GM23338 (cell line): ENCODE measurements around the gene MAN2C1. TPM values are rescaled to one million over a fixed set of nuclear protein-coding genes. Genes with fewer than 3 reads are reported as not detected.

Experiments used
- ATAC-seq: fragments of 200-7000 bp; cut with Tn5 transposase; 3 replicates; pipeline ENCODE4 v1.9.1; 2020
- DNase-seq: peaks from one replicate; pipeline ENCODE4 v3.0.0-alpha.2; 2015; ENCODE audit warnings: low spot score
- H2AFZ ChIP-seq: fragments of 200-600 bp; sonication (generic); 2 replicates; pipeline ENCODE4 v1.8.0; 2016; ENCODE audit warnings: antibody characterized with exemption, mild to moderate bottlenecking, moderate library complexity
- H3F3A ChIP-seq: fragments of 200-600 bp; sonication (generic); replicated peaks from 2 replicates; pipeline ENCODE4 v1.8.0; 2017; ENCODE audit warnings: antibody characterized with exemption, mixed run types, low read depth
- H3K27ac ChIP-seq: fragments of 200-600 bp; sonication (generic); 2 replicates; pipeline ENCODE4 v1.6.1; 2016; ENCODE audit warnings: low read depth
- H3K27me3 ChIP-seq: fragments of 200-600 bp; sonication (generic); 2 replicates; pipeline ENCODE4 v1.8.0; 2016; ENCODE audit warnings: mild to moderate bottlenecking, mixed run types, moderate library complexity; ENCODE audit not compliant: insufficient read depth
- H3K36me3 ChIP-seq: fragments of 200-600 bp; sonication (generic); 2 replicates; pipeline ENCODE4 v1.8.0; 2016; ENCODE audit warnings: mild to moderate bottlenecking; ENCODE audit not compliant: insufficient read depth
- H3K4me1 ChIP-seq: fragments of 200-600 bp; sonication (generic); 2 replicates; pipeline ENCODE4 v1.8.0; 2016; ENCODE audit warnings: mild to moderate bottlenecking, moderate library complexity; ENCODE audit not compliant: insufficient read depth
- H3K4me2 ChIP-seq: fragments of 200-600 bp; sonication (generic); 2 replicates; pipeline ENCODE4 v1.7.1; 2017; ENCODE audit warnings: mixed run types
- H3K4me3 ChIP-seq: fragments of 200-600 bp; sonication (generic); 2 replicates; pipeline ENCODE4 v1.6.1; 2016; ENCODE audit warnings: mixed run types
- H3K79me2 ChIP-seq: fragments of 200-600 bp; sonication (generic); replicated peaks from 2 replicates; pipeline ENCODE4 v1.8.0; 2017; ENCODE audit warnings: mild to moderate bottlenecking; ENCODE audit not compliant: insufficient read depth
- H3K9me2 ChIP-seq: fragments of 200-600 bp; sonication (generic); 2 replicates; pipeline ENCODE4 v1.8.0; 2017; ENCODE audit not compliant: insufficient read depth
- H4K20me1 ChIP-seq: fragments of 200-600 bp; sonication (generic); replicated peaks from 2 replicates; pipeline ENCODE4 v1.8.0; 2017; ENCODE audit warnings: mild to moderate bottlenecking; ENCODE audit not compliant: insufficient read depth
- H3K27ac Mint-ChIP-seq: 2 replicates; pipeline ENCODE4 v1.8.0; 2020; ENCODE audit warnings: inconsistent platforms, mild to moderate bottlenecking, moderate library complexity, mixed read lengths
- H3K27me3 Mint-ChIP-seq: 3 replicates; pipeline ENCODE4 v1.8.0; 2022; ENCODE audit warnings: low read depth, mild to moderate bottlenecking, moderate library complexity, mixed read lengths, inconsistent platforms; ENCODE audit not compliant: insufficient read depth, poor library complexity
- H3K36me3 Mint-ChIP-seq: 3 replicates; pipeline ENCODE4 v1.8.0; 2021; ENCODE audit warnings: low read depth, mild to moderate bottlenecking, inconsistent platforms, moderate library complexity, mixed read lengths
- H3K4me1 Mint-ChIP-seq: 3 replicates; pipeline ENCODE4 v1.8.0; 2020; ENCODE audit warnings: mild to moderate bottlenecking, inconsistent platforms, mixed read lengths
- H3K4me3 Mint-ChIP-seq: 3 replicates; pipeline ENCODE4 v1.8.0; 2021; ENCODE audit warnings: moderate library complexity, mild to moderate bottlenecking, inconsistent platforms, mixed read lengths
- H3K9me3 Mint-ChIP-seq: 3 replicates; pipeline ENCODE4 v1.8.0; 2020; ENCODE audit warnings: moderate library complexity, mild to moderate bottlenecking, inconsistent platforms, mixed read lengths
- CREB1 ChIP-seq: fragments of 250-450 bp; sonication (Bioruptor Pico); IDR thresholded peaks from 2 replicates; pipeline ENCODE4 v1.5.0; 2020; ENCODE audit warnings: low read depth, mild to moderate bottlenecking, moderate library complexity
- CTCF ChIP-seq, 2 experiments: fragments of 200-600 bp in 1 of 2; sonication (generic) in 1 of 2; conservative IDR thresholded peaks; 2 replicates each; pipeline versions ENCODE4 v1.5.1 to v1.6.1; 2016 to 2017; ENCODE audit warnings: antibody characterized with exemption in 2 of 2, low read depth in 2 of 2, mild to moderate bottlenecking in 2 of 2, moderate library complexity in 1 of 2
- ETS1 ChIP-seq: IDR thresholded peaks from 2 replicates; pipeline ENCODE4 v1.6.1; 2016; ENCODE audit warnings: antibody characterized with exemption
- EZH2 ChIP-seq: fragments of 200-600 bp; sonication (generic); IDR thresholded peaks from one replicate; pipeline ENCODE4 v1.8.0; 2017; ENCODE audit warnings: antibody characterized with exemption, mild to moderate bottlenecking, low read depth; ENCODE audit not compliant: unreplicated experiment
- EZH2phosphoT487 ChIP-seq: fragments of 200-600 bp; sonication (generic); IDR thresholded peaks from one replicate; pipeline ENCODE4 v1.8.1; 2018; ENCODE audit warnings: antibody characterized with exemption; ENCODE audit not compliant: unreplicated experiment
- JUNB ChIP-seq: IDR thresholded peaks from one replicate; pipeline ENCODE4 v1.6.1; 2016; ENCODE audit warnings: antibody characterized with exemption; ENCODE audit not compliant: unreplicated experiment
- NANOG ChIP-seq: IDR thresholded peaks from 2 replicates; pipeline ENCODE4 v1.6.1; 2016; ENCODE audit warnings: antibody characterized with exemption, borderline replicate concordance
- POLR2AphosphoS5 ChIP-seq: IDR thresholded peaks from 2 replicates; pipeline ENCODE4 v1.6.1; 2016; ENCODE audit warnings: antibody characterized with exemption, low read depth
- REST ChIP-seq: IDR thresholded peaks from one replicate; pipeline ENCODE4 v1.6.1; 2018; ENCODE audit warnings: antibody characterized with exemption; ENCODE audit not compliant: unreplicated experiment
- STAT1 ChIP-seq: IDR thresholded peaks from one replicate; pipeline ENCODE4 v1.6.1; 2016; ENCODE audit warnings: antibody characterized with exemption; ENCODE audit not compliant: unreplicated experiment
- ZNF114 ChIP-seq: fragments of 250-450 bp; sonication (Bioruptor Pico); IDR thresholded peaks from 2 replicates; pipeline ENCODE4 v1.5.0; 2020; ENCODE audit warnings: mild to moderate bottlenecking, moderate library complexity
- ZNF331 ChIP-seq: fragments of 250-450 bp; sonication (Bioruptor Pico); IDR thresholded peaks from 2 replicates; pipeline ENCODE4 v1.5.0; 2020; ENCODE audit warnings: low read depth, mild to moderate bottlenecking, moderate library complexity
- ZNF462 ChIP-seq: fragments of 250-450 bp; sonication (Bioruptor Pico); IDR thresholded peaks from 2 replicates; pipeline ENCODE4 v1.5.0; 2020; ENCODE audit warnings: mild to moderate bottlenecking, moderate library complexity
- long read RNA-seq: library from polyadenylated mRNA; unstranded; transcript quantifications from one replicate; pipeline ENCODE4 v2.0.0, GENCODE V29; 2020; ENCODE audit not compliant: unreplicated experiment
- polyA plus RNA-seq: library from polyadenylated mRNA; unstranded; fragments of >200 nt; fragmentation: Nextera tagmentation; extraction: Ambion mirVana; gene quantifications from 2 replicates; pipeline ENCODE4 v1.2.1, GENCODE V29; 2016
- total RNA-seq: library from RNA; depleted of rRNA; stranded (reverse); fragments of >200 nt; shearing (Covaris generic); gene quantifications from 2 replicates; pipeline ENCODE4 v1.2.3, GENCODE V29; 2014; rRNA removed

The MAN2C1 gene
- total RNA-seq (129 and 131 TPM in 2 replicates), polyA plus RNA-seq (31.4 and 42.3 TPM in 2 replicates)
- long read RNA-seq, partial matches to known transcripts = 2 of 4 reads
- long read RNA-seq, other reads (novel, unspliced or antisense) = 1 of 4 reads

GRCh38 chr15:75367913-75368688 is at the start of gene MAN2C1:
TSS of gene MAN2C1 (minus strand) at chr15:75368607. CDS start at chr15:75368583, 24 bp downstream.
- no peaks in the 10 kb centered on the region for H3K27me3 ChIP-seq
- peak within 1 kb of the TSS; percentile 72; the same call in 1 of the 2 replicates for H2AFZ ChIP-seq
- 0 out of 2 replicates have a peak, but pooled peaks cover 10% of the 10 kb centered on the region for H3K79me2 ChIP-seq
- H3K27ac ChIP-seq = peak within 1 kb of the TSS; percentile 98
- peak within 1 kb of the TSS; percentile 87 for H3K4me3 ChIP-seq
- Mint-ChIP-seq H3K9me3 (no peaks in the 10 kb centered on the region; the same call in 2 of the 3 replicates), H3K27ac (peak within 1 kb of the TSS; percentile 98), H3K27me3 (peaks cover 13% of the 10 kb centered on the region), H3K4me3 (peak within 1 kb of the TSS; percentile 89), H3K36me3 (peaks cover 60% of the 10 kb centered on the region), H3K4me1 (peaks cover 12% of the 10 kb centered on the region)
- H4K20me1 ChIP-seq = peaks cover 8% of the 10 kb centered on the region
- TF ChIP-seq NANOG (no peak), EZH2 (no peak), STAT1 (no peak), CREB1 (CRISPR knock-in tag) (peak; percentile 82), ZNF331 (CRISPR knock-in tag) (no peak), ETS1 (peak; percentile 48; the same call in 1 of the 2 replicates), ZNF462 (no peak), JUNB (no peak), CTCF (conservative IDR thresholded peaks at IDR 0.05; ENCODE audit: low read depth in 2 of 2) (peak; percentile 60 to 96), EZH2phosphoT487 (no peak), REST (peak; percentile 27), POLR2AphosphoS5 (peak; percentile 88), ZNF114 (CRISPR knock-in tag) (no peak)
- no peaks in the 10 kb centered on the region for H3K9me2 ChIP-seq
- DNase-seq (peak; percentile 98), ATAC-seq (peak; percentile 91)
- peak within 1 kb of the TSS; percentile 85 for H3K4me2 ChIP-seq
- H3F3A ChIP-seq = peaks cover 26% of the 10 kb centered on the region; the same call in 1 of the 2 replicates
- H3K4me1 ChIP-seq = peaks cover 13% of the 10 kb centered on the region; the same call in 1 of the 2 replicates
- peaks cover 17% of the 10 kb centered on the region; the same call in 1 of the 2 replicates for H3K36me3 ChIP-seq
